Measurements from ENCODE around the gene CORIN. TPM values are rescaled to one million over a fixed set of nuclear protein-coding genes. Genes with fewer than 3 reads are reported as not detected.

Gene CORIN
- total and polyA plus RNA-seq, 2 donors (not counting 1 experiment from before 2014, with no cell fraction given), result 0.25 TPM; not detected in 1

DNA sequence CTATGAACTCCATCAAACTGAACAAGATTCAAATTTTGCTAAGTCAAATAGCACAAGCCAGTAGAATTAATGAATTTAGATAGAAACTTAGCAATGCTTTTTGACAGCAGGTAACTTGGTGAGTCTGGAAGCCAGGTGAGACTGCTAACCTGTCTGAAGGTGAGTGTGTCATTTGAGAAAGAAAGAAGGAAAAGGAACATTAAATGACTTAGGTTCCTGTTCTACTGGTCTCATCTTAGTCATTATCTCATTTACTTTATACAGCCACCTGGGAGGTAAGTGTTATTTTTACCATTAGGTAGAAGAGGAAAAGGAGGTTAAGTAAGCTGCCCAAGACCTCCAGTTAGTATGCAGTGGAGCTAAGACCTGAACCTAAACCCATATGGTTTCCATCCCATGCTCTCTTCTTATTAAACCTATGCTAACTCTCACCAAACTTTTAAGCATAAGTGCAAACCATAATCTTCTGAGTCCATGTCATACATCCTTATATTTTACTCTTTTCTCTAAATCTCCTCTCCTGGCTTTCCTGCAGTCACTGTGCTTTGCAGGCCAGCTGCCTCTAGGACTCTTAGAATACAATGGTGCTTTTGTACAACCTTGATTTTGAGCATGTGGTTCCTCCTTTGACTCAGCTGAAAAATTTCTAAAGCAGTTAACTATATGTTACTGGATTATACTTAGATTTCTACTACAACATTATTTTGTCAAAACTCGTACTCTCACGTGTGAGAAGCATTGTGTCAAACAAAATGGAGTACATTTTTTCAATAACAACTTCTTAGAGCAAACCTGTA, 284.3 kb downstream of the CORIN start:
- Histone ChIP-seq H3K4me1 (ENCODE audit: control insufficient read depth in 2 of 2, insufficient read depth in 2 of 2, low read length in 2 of 2) (no peaks in the 10 kb centered on the region), H3K4me3 (ENCODE audit: control extremely low read depth in 1 of 5, extremely low read depth in 1 of 5, insufficient read depth in 1 of 5, low read depth in 2 of 5, low read length in 4 of 5) (no peak overlapping the region), H3K9me3 (ENCODE audit: control extremely low read depth in 1 of 3, control insufficient read depth in 2 of 3, insufficient read depth in 1 of 3, low read length in 2 of 3) (no peaks in the 10 kb centered on the region), H3K4me2 (replicated peaks; ENCODE audit: low read depth, low read length, poor library complexity, severe bottlenecking) (no peak overlapping the region), H2AFZ (ENCODE audit: insufficient read depth, low read depth, low read length, poor library complexity, severe bottlenecking) (no peak overlapping the region), H4K20me1 (ENCODE audit: control insufficient read depth, insufficient read depth, low read length, poor library complexity, severe bottlenecking) (no peaks in the 10 kb centered on the region), H3K36me3 (replicated peaks in 1 of 2; ENCODE audit: control extremely low read depth in 1 of 2, control insufficient read depth in 1 of 2, extremely low read depth in 1 of 2, insufficient read depth in 2 of 2, low read length in 1 of 2) (peaks cover 8 to 39% of the 10 kb centered on the region in 2 experiments), H3K27me3 (replicated peaks in 1 of 4; ENCODE audit: control extremely low read depth in 1 of 4, control insufficient read depth in 3 of 4, insufficient read depth in 4 of 4, low read length in 3 of 4) (no peaks in the 10 kb centered on the region), H3K27ac (ENCODE audit: low read length in 2 of 2) (no peak overlapping the region), H3K9ac (ENCODE audit: low read length) (no peak overlapping the region), H3K79me2 (ENCODE audit: control insufficient read depth, insufficient read depth, low read length) (no peaks in the 10 kb centered on the region)
- Mint-ChIP-seq H3K27me3 (no peaks in the 10 kb centered on the region), H3K27ac (peak overlapping the region; percentile 4), H3K9me3 (ENCODE audit: insufficient read depth) (no peaks in the 10 kb centered on the region), H3K4me3 (no peak overlapping the region), H3K4me1 (no peaks in the 10 kb centered on the region)
- ChIA-PET POLR2A (no interaction called here), CTCF (interaction anchor here (0.8 kb wide), 1 partner anchor 15 kb away, joined by 3 read pairs; no protein-coding TSS in a partner anchor)
- ATAC-seq (ENCODE audit: low read depth) (no peak), DNase-seq (no peak)
- WGBS (ENCODE audit: insufficient coverage), result no CpG with 5 or more reads among the region's 2 CpGs
- TF ChIP-seq, protein P1, sequence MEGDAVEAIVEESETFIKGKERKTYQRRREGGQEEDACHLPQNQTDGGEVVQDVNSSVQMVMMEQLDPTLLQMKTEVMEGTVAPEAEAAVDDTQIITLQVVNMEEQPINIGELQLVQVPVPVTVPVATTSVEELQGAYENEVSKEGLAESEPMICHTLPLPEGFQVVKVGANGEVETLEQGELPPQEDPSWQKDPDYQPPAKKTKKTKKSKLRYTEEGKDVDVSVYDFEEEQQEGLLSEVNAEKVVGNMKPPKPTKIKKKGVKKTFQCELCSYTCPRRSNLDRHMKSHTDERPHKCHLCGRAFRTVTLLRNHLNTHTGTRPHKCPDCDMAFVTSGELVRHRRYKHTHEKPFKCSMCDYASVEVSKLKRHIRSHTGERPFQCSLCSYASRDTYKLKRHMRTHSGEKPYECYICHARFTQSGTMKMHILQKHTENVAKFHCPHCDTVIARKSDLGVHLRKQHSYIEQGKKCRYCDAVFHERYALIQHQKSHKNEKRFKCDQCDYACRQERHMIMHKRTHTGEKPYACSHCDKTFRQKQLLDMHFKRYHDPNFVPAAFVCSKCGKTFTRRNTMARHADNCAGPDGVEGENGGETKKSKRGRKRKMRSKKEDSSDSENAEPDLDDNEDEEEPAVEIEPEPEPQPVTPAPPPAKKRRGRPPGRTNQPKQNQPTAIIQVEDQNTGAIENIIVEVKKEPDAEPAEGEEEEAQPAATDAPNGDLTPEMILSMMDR (IDR thresholded peaks at IDR 0.05), result no peak
- no peak for TF ChIP-seq EZH2 (IDR thresholded peaks at IDR 0.05; ENCODE audit: borderline replicate concordance, insufficient read depth, low read depth, low read length, poor library complexity, severe bottlenecking)
- intact Hi-C loops (cut with micrococcal nuclease), result loop anchor here (5.0 kb wide), 1 partner anchor 36 kb away; no protein-coding TSS in a partner anchor

DNA sequence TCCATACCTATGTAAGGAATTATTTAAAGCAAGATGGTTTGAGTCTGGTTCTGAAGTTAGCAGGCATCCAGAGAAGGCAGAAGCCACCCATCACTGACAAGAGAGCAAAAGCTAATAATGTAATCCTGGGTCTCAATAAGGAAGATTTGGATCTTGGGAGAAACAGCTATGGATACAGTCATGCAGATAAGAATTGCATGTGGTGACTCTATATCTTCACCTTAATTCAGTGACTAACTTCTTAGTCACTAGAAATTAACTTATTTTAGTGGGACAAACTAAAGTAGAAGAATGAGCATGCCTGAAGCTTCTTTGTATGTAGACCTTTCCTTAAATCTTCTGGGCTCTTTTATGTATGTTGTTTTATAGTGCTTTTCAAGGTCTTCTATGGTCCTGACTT, 286.2 kb downstream of the CORIN start:
- Mint-ChIP-seq H3K27ac (no peak overlapping the region), H3K4me1 (no peaks in the 10 kb centered on the region), H3K27me3 (no peaks in the 10 kb centered on the region), H3K9me3 (ENCODE audit: insufficient read depth) (no peaks in the 10 kb centered on the region), H3K4me3 (no peak overlapping the region)
- Histone ChIP-seq H3K4me2 (replicated peaks; ENCODE audit: low read depth, low read length, poor library complexity, severe bottlenecking) (no peak overlapping the region), H3K27ac (ENCODE audit: low read length in 2 of 2) (no peak overlapping the region), H3K9ac (ENCODE audit: low read length) (no peak overlapping the region), H3K9me3 (ENCODE audit: control extremely low read depth in 1 of 3, control insufficient read depth in 2 of 3, insufficient read depth in 1 of 3, low read length in 2 of 3) (no peaks in the 10 kb centered on the region), H3K4me1 (ENCODE audit: control insufficient read depth in 2 of 2, insufficient read depth in 2 of 2, low read length in 2 of 2) (no peaks in the 10 kb centered on the region), H3K36me3 (replicated peaks in 1 of 2; ENCODE audit: control extremely low read depth in 1 of 2, control insufficient read depth in 1 of 2, extremely low read depth in 1 of 2, insufficient read depth in 2 of 2, low read length in 1 of 2) (peaks cover 8 to 44% of the 10 kb centered on the region in 2 experiments), H3K4me3 (ENCODE audit: control extremely low read depth in 1 of 5, extremely low read depth in 1 of 5, insufficient read depth in 1 of 5, low read depth in 2 of 5, low read length in 4 of 5) (no peak overlapping the region), H3K27me3 (replicated peaks in 1 of 4; ENCODE audit: control extremely low read depth in 1 of 4, control insufficient read depth in 3 of 4, insufficient read depth in 4 of 4, low read length in 3 of 4) (no peaks in the 10 kb centered on the region), H3K79me2 (ENCODE audit: control insufficient read depth, insufficient read depth, low read length) (no peaks in the 10 kb centered on the region), H4K20me1 (ENCODE audit: control insufficient read depth, insufficient read depth, low read length, poor library complexity, severe bottlenecking) (no peaks in the 10 kb centered on the region), H2AFZ (ENCODE audit: insufficient read depth, low read depth, low read length, poor library complexity, severe bottlenecking) (no peak overlapping the region)
- CTCF ChIA-PET, result interaction anchor here (1.5 kb wide), 1 partner anchor 9 kb away, joined by 3 read pairs; no protein-coding TSS in a partner anchor
- intact Hi-C loops (cut with micrococcal nuclease), result loop anchor here (5.0 kb wide), 1 partner anchor 34 kb away; no protein-coding TSS in a partner anchor
- POLR2A ChIA-PET, result no interaction called here
- DNase-seq, result no peak
- ATAC-seq (ENCODE audit: low read depth), result no peak
- no peak for TF ChIP-seq EZH2 (IDR thresholded peaks at IDR 0.05; ENCODE audit: borderline replicate concordance, insufficient read depth, low read depth, low read length, poor library complexity, severe bottlenecking)
- TF ChIP-seq, protein P1 (IDR thresholded peaks at IDR 0.05), result no peak

Data from B cell (primary cell).